COR-L47 (cell line): ENCODE measurements around the gene ABCC4.
"Not testable (repeated sequence)": the region's sequence is repeated elsewhere in the genome, so short reads cannot be mapped to it uniquely, and the experiment has no call there.

ENCODE experiments used
- DNase-seq: peaks from one replicate; lab custom pipeline; 2025; lab: John Stamatoyannopoulos, UW

The ABCC4 gene

DNA sequence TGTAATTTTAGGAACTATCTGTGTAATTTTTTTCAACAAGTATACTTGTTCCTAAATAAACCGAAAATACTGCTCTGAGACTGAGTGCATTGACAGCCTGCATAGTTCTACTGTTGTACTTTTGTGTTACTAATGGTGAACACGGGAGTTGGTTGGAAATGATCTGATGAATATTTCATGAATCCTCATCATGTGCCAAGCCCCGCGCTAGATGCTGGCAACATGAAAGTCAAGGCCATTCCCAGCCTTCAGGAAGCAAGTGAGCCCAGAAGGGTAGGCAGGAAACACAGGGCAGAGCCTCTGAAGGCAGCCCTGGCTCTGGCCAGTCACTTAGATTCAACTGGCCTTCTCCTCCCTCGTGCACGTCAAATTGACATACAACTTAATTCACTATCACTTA, 106.1 kb downstream of the ABCC4 start:
- DNase-seq = no peak

DNA sequence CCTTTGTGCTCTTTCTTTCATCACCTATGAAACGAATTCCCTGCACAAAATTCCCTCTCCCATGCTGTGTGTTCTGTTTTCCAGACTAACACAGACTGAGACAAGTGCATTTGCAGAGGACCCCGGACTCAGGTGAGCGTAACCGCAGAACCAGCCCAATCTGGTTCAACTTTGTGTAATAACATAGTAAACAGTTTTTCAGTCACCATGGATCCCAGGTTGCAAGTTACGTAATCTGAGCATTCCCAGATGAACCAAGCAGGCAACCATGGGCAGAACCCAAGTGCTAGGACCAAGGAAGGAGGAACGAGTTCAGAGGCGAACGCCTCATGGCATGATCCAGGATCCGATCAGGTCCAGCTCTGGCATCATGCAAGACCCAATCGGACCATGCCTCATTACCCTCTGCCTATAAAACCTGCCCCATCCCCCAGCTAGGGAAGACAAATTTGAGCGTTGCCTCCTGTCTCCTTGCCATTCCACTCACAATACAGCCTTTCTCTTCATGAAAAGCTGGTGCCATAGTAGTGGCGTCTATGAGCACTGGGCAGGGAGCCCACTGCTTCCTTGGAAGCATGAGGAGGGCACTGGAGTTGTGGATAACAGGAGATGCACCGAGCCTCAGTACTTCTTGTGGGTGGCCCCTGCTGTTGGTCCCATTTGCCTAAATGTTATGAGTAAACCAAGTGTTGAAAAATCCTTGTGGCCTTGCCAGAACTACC, 107.6 kb downstream of the ABCC4 start:
- DNase-seq = no peak

DNA sequence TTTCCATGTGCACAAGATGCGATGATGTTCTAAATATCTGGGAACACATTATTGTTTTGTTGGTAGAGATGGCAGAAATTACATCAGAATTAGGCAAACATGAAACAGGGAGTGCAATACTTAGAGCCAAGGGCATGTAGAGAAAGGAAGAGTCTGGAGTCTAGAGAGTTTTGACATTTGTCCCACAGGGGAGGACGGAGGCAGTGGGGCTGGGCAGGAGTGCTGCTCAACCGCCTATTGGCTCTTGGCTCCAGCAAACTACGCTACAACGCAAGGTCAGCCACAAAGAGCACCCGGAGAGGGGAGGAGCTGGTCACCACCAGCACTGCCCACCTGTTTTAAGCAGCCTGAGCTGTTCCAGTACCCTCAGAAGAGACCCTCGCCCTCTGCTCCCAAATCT, 108.3 kb downstream of the ABCC4 start:
- no peak for DNase-seq

DNA sequence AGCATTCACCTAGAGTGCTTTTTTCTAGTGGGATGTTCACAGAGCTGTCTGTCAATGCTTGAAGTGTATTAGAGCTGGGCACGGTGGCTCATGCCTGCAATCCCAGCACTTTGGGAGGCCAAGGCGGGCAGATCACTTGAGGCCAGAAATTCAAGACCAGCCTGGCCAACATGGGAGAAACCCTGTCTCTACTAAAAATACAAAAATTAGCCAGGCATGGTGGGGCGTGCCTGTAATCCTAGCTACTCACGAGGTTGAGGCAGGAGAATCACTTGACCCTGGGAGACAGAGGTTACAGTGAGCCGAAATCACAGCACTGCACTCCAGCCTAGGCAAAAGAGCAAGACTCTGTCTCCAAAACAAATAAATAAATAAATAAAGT, 108.7 kb downstream of the ABCC4 start:
- DNase-seq = not testable (repeated sequence)

DNA sequence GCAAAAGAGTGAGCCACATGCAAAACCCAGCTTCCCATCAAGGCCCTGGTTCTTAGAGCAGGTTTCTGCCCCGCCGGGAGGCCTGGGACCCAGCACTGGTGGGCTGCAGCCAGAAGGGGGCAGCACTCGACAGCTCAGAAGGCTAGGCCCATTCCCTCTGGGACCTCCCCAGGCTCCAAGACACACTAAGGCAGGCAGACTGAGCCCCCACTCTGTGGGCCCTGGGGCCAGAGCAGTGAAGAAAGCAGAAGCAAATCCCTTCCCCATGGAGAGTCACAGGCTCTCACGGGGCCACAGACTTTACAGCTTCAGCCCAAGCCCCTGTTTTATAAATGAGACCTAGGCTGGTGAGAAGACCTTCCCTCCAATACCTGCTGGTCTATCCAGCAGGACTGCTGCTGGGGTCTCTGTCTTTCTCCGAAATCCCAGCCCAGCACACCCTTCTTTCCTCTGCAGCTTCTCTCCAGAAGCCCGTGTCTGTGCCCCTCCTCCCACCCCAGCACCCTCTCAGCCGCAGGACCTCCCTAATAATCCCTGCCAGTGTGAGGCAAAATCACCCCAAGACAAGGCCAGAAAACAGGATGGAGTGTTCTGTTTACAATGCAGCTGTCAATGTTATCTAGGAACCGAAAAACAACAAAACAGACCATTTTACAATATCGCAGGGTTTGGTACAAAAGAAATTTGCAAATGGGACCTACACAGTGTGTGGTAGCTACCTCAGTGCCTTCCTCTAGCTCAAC, 109.3 kb downstream of the ABCC4 start:
- peak; percentile 64 for DNase-seq

DNA sequence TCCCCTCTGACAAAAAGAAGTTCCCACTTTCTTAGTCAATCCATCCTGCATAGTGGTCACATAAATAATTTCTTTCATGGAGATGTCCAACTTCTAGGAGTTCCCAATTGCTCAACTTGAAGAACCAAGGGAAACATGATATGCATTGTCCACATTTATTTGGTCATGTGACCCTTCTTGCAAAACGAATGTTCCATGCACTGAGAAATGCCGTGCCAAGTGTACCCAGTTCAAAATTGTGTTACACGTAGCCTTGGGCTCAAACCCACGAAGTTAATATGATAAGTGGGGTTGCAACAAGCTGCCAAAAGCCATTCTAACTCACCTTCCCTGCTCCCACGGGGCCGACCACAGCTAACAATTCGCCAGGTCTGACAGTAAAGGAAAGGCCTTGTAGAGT, 113.1 kb downstream of the ABCC4 start:
- DNase-seq = no peak

DNA sequence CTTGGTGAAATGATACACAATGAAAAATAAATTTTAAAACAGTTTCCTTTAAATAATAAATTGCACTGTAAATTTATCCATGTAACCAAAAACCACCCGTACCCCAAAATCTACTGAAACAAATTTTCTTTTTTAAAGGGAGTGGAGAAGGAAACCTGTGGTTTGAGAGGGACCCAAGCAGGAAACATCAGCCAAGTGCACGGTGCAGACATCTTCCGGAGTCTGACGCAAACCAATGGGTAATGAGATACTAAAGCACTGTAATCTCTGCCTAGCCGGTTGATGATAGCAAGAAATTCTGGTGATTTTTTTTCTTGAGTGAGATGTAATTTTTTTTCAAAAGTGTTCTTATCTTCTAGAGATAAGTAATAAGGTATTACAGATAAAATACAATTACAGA, 115.4 kb downstream of the ABCC4 start:
- DNase-seq = no peak

DNA sequence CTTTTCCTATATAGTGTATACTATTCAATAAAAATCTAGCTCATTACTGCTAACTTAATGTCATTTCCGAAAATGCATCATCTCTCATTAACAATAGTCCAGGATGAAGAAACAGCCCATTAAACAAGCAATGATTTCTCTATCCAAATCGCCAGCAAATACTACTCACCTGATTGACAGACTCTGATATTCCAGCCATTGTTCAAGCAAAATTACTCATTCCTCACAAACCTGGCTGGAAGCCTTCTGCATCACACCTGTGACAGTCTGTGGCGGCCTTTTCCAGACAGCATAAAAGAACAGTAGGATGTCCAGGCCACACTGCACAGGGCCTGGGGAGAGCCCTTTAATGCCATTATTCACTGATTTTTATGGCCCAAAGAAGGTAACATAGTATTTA, 115.9 kb downstream of the ABCC4 start:
- DNase-seq = peak; percentile 69

DNA sequence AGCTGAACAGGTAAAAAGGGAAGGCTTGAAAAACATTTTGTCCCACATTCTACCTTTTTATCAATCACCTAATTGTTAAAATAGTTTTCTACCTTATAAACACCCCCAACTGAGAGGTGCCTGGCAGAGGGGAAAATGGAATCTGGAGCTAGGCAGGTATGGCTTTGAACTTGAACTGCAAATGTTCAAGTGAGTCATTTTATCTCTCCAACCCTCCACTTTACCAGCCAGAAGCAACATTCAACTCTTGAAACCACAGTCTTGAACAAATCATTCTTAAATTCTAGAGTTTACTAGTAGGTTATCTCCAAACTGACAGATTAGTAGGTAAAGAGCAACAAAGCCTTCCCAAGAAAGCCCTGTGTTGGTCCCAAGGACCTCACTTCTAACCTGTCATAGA, 116.9 kb downstream of the ABCC4 start:
- DNase-seq = no peak

DNA sequence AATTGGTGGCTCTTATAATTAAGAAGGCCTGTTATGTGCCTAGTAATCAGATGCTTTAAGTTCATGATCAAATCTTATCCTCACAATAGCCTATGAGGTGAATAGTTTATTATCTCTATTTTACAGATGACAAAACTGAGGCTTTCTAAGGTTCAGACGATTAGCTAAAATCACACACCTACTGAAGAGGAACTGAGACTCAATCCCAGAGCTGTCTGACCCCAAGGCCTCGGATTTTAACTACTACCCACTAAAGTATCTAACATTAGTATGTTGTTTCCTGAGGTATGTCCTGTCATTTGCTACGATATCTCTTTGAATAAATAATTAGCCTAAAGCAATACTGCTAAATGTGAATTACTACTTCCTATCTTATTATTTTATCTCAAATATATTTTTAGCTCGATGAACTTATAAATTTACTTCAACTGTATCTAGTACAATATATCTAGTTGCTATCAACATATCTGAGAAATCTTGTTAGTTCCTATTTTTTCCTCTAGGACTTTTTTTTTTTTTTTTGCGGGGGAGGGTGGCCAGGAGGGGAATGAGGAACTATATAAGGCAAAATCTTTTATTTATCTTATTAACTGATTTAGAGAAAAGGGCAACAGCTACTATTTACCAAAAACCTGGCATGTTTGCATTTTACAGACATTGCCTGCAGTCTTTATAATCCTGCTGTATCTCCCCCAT, 118.5 kb downstream of the ABCC4 start:
- DNase-seq = no peak

DNA sequence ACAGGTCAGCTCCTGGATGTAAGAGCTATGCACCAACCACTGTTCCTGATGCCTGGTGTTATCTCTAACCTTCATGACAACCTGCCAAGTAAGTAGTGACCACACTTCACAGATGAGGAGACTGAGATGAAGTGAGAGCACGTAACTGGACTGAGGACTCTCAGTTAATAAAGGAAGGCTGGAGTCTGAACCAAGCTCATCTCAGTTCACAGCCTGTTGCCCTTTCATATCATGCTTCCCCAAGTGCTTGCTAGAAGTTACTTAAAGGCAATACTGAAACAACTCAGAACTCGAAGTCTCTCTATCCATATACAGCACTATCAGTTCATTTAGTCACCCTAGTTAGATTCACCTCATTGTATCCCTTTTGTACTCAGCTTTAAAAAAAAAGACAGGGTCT, 119.7 kb downstream of the ABCC4 start:
- no peak for DNase-seq

DNA sequence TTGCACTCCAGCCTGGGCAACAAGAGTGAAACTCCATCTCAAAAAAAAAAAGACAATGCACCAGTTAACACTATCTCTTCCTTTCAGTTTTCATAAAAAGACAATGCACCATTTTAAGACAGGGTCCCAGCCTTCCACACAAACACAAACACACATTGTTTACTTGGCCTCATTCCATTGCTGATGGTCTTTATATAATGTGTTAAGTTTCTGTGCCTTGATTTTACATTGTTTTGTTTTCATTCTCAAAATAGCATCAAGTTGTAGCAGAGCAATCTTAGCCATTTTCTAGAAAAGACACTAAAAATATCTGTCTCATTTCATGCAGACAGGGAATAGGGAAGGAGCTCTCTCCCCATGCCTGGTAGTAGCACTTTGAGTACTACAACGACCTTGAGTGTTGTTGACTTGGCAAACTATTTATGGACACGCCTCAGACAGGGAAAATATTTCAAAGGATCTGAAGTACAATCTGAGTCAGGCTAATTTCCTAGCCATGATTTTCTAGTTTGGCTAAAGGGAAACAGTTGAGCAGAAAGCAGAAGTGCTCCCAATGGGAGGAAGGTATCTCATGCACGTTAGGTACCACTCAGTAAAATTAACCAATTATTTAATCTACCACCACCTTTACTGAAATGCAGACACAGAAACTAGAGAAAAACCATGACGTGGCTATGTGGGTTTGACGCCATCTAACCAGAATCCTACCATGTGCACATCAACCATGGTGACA, 120.6 kb downstream of the ABCC4 start:
- no peak for DNase-seq

DNA sequence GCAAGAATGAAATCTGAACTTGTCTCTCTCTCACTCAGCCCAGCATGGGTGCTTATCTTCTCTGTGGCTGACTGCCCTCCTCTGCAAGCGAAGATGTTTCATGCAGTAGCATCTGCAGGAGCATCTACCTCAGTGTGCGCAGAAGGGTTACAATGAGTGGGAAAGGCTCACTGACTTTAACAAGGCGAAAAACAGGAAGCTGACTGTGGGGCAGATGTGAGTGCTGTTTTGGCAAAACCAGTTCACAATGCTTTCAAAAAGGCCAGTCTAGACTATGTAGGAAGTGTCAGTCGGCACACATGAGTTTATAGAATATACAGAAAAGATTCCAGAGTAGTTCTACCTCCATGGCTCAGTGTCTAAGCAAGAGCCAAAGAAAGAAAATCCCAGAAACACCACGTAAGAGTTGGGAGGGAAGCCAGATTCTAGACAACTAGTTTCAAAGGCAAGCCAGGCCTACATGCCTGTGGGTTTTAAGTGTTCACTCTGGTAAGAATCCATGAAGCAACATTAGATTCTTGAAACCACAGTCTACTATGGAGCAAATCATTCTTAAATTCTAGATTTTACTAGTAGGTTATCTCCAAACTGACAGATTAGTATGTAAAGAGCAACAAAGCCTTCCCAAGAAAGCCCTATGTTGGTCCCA, 124.5 kb downstream of the ABCC4 start:
- no peak for DNase-seq

DNA sequence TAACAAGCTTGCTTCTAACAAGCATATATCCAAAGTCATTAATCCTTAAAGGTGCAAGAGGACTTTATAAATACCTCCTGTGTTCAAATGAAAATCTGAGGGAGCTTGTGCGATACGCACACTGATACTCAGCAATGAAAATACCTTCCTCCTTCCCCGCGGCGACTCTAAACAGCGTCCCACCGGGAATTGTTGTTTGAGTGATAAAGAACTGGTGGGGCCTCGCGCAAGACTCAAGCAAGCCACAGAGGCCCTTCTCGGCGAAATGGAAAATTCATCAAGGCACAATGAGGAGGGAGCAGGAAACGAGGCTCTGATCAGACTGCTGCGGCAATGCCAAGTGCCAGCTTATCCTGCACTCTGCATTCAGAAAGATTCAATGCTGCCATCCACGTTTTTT, 126.7 kb downstream of the ABCC4 start:
- no peak for DNase-seq

DNA sequence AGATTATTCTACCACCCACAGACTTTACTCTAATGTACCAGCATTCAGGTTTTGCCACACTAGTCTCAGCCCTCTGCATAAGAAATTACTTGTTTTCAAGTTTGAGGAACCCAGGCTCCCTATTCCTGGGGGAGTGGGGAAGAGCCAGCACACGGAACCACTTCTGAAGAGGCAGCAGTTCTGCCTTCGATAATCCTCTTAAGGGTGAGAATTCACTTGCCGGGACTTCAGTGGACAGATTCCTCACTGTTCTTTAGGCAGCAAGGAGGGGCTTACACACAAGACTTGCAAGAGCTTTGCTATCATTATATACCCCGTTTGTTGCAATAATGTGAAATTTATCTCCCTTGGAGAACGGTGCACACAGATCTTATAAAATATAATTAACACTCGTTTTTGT, 133.1 kb downstream of the ABCC4 start:
- no peak for DNase-seq

DNA sequence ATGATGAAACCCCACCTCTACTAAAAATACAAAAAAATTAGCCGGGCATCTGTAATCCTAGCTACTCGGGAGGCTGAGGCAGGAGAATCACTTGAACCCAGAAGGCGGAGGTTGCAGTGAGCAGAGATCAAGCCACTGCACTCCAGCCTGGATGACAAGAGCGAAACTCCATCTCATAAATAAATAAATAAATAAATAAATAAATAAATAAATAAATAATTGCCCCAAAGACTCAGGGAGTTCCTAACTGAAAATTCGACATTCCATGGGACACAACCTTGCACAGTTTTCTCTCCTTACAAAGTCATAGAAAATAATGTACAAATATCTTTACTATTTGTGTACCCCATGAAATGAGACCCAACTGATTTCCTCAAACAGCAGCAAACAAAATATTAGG, 134.2 kb downstream of the ABCC4 start:
- not testable (repeated sequence) for DNase-seq

DNA sequence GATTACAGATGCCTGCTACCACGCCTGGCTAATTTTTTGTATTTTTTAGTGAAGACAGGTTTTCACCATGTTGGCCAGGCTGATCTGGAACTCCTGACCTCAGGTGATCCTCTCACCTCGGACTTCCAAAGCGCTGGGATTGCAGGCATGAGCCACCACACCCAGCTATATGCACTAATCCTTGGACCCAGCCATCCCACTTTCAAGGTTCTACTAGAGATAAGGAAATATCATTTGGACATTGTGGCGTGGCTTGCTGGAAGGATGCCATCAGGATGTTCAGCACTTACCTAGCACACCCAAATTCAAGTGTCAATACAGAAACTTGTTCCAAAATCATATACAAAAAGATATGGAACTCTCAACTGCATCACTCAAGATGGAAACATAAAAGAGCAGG, 136.4 kb downstream of the ABCC4 start:
- no peak for DNase-seq

DNA sequence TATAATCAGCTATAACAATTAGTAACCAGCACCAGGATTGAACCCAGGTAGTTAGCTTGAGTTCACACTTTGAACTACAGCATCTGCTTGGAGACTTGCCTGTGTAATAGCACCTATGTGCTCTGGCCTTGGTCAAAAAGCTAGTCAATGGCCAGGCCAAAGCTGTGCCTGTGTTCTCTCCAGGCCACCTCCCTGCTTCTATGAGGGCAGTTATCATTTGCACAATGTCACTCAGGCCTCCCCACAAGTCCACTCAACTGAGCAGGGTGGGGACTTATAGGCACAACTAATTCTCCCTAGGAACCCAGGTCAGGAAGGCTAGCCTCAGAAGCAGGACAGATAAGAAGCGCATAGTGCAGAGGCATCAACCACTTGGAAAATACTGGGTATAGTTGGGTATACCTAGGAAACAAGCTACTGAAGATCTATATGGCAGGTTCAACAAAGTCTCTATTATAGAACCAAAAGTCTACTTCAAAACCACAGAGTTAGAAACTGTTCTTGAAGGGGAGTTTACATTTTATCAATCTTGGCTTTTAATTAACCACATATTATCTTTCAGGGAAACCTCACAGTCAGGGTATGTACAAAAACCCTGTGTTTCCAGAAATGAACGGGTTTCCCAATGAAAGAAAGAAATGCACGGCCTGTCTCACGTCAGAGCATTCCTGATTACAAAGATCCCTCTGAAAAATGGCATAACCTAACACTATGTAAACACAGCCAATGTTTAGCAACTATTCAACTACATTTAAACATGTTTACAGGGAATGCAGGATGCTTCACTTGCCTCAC, 140.9 kb downstream of the ABCC4 start:
- no peak for DNase-seq

DNA sequence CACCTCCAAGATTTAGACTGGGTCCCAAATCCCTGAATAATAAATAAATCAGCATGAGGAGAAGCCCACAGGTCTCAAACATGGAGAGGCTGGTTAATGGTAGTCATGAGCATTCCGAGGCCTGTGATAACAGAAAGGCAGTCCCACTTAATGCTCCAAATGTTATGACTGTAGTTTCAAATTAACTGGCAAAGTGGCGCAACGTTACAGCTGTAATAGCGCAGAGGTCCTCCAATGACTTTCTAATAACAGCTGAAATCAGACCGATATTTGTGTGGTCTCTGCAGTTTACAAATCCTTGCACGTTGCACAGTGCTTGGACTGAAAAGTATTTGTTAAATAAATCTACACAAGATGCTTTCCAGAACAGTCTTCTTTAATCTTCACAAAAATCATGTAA, 141.8 kb downstream of the ABCC4 start:
- no peak for DNase-seq

DNA sequence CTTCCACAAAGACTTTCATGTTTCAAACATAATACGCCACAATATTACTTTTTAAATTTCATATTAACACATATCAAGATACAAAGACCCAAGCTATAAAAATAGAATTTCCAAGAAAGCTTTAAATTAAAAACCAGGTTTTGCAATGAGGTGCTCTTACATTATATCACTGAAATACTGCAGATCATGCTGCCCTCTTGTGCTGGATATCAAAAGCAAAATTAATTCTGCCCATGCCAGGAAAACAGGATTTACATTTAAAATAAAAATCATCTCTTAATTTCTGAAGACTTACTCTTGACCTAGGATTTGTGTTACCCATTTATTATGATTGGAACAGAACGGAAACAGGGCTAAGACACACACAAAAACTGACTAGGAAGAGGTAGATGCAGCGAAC, 145.0 kb downstream of the ABCC4 start:
- peak; percentile 11 for DNase-seq

DNA sequence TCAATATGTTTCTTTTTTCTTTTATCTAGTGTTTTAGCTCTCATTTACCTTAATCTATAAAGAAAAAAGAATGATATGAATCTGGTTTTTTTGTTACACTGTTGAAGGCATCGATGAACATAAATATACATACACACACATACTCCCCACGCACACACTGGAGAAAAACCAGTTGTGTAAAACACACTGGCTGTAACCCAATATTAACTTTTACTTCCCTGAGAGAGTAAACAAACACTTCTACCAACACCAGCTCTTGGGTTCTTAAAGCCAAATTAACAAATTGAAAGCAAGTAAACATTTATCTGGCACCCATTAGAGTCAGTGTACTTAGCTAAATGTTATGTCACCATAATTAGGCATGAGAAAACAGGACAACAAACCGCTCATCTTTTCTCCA, 145.7 kb downstream of the ABCC4 start:
- DNase-seq = peak; percentile 15
